Osteoblast (primary cell): ENCODE measurements around the gene SERPINB5. TPM values are rescaled to one million over a fixed set of nuclear protein-coding genes. Genes with fewer than 3 reads are reported as not detected.
"Not testable (repeated sequence)": the region's sequence is repeated elsewhere in the genome, so short reads cannot be mapped to it uniquely, and the experiment has no call there.

ENCODE experiments used
- DNase-seq: peaks from one replicate; pipeline ENCODE4 v3.0.0; 2011; ENCODE audit warnings: low spot score, mixed read lengths; ENCODE audit not compliant: insufficient read length; ENCODE audit errors: missing footprints
- H2AFZ ChIP-seq: 2 replicates; pipeline ENCODE4 v1.6.0; 2011; ENCODE audit warnings: mild to moderate bottlenecking, low read length
- H3K27ac ChIP-seq: 2 replicates; pipeline ENCODE4 v1.5.1; 2011; ENCODE audit warnings: mild to moderate bottlenecking, low read depth, low read length, moderate library complexity
- H3K27me3 ChIP-seq: 2 replicates; pipeline ENCODE4 v1.6.0; 2012; ENCODE audit warnings: mild to moderate bottlenecking, control low read depth, inconsistent platforms, low read length, moderate library complexity; ENCODE audit not compliant: insufficient read depth
- H3K36me3 ChIP-seq: 2 replicates; pipeline ENCODE4 v1.5.1; 2011; ENCODE audit warnings: mild to moderate bottlenecking, low read length, control low read depth, moderate library complexity; ENCODE audit not compliant: insufficient read depth
- H3K4me1 ChIP-seq: 2 replicates; pipeline ENCODE4 v1.5.1; 2011; ENCODE audit warnings: mild to moderate bottlenecking, low read length, control low read depth, moderate library complexity; ENCODE audit not compliant: insufficient read depth
- H3K4me2 ChIP-seq: 2 replicates; pipeline ENCODE4 v1.6.0; 2011; ENCODE audit warnings: mild to moderate bottlenecking, low read length; ENCODE audit not compliant: insufficient read depth
- H3K4me3 ChIP-seq: fragments of 200-600 bp; sonication (generic); 3 replicates; pipeline ENCODE4 v1.5.1; 2012; ENCODE audit warnings: mild to moderate bottlenecking, low read length, inconsistent platforms; ENCODE audit not compliant: insufficient read depth
- H3K79me2 ChIP-seq: 2 replicates; pipeline ENCODE4 v1.6.0; 2012; ENCODE audit warnings: mild to moderate bottlenecking, low read length, control low read depth, inconsistent platforms; ENCODE audit not compliant: insufficient read depth
- H3K9me3 ChIP-seq: 2 replicates; pipeline ENCODE4 v1.5.1; 2011; ENCODE audit warnings: low read depth, low read length, control low read depth
- H4K20me1 ChIP-seq: 2 replicates; pipeline ENCODE4 v1.6.0; 2012; ENCODE audit warnings: mild to moderate bottlenecking, low read length, control low read depth; ENCODE audit not compliant: insufficient read depth
- CTCF ChIP-seq: IDR thresholded peaks from 2 replicates; pipeline ENCODE4 v1.5.1; 2011; ENCODE audit warnings: mild to moderate bottlenecking, low read depth, low read length, moderate library complexity; ENCODE audit errors: extremely low read depth
- total RNA-seq: library from RNA; depleted of rRNA; stranded (reverse); fragments of >200 nt; gene quantifications from 2 replicates; pipeline ENCODE4 v1.2.3, GENCODE V29; 2012

The SERPINB5 gene
- total RNA-seq, 1 donor, result not detected

GRCh38 chr18:63446266-63446665, 30.5 kb upstream of the SERPINB5 start:
- no peaks in the 10 kb centered on the region for H3K27me3 ChIP-seq

GRCh38 chr18:63447066-63447465, 29.7 kb upstream of the SERPINB5 start:
- TF ChIP-seq CTCF, result no peak
- Histone ChIP-seq H3K27ac (no peak overlapping the region), H3K4me3 (no peak overlapping the region), H3K4me2 (no peak overlapping the region), H3K9me3 (no peaks in the 10 kb centered on the region), H3K27me3 (no peaks in the 10 kb centered on the region), H3K4me1 (no peaks in the 10 kb centered on the region), H2AFZ (no peak overlapping the region), H3K36me3 (no peaks in the 10 kb centered on the region), H4K20me1 (no peaks in the 10 kb centered on the region), H3K79me2 (no peaks in the 10 kb centered on the region)
- no peak for DNase-seq

More at GRCh38 chr18:63446266-63446665, 30.5 kb upstream of the SERPINB5 start:
- no peaks in the 10 kb centered on the region for H4K20me1 ChIP-seq
- H3K36me3 ChIP-seq, result no peaks in the 10 kb centered on the region
- no peaks in the 10 kb centered on the region for H3K4me1 ChIP-seq
- no peak overlapping the region for H3K27ac ChIP-seq
- no peak overlapping the region for H3K4me2 ChIP-seq
- no peak overlapping the region for H2AFZ ChIP-seq
- DNase-seq, result no peak
- TF ChIP-seq CTCF, result no peak
- no peak overlapping the region for H3K4me3 ChIP-seq
- H3K9me3 ChIP-seq, result no peaks in the 10 kb centered on the region
- no peaks in the 10 kb centered on the region for H3K79me2 ChIP-seq

GRCh38 chr18:63449426-63449825, 27.3 kb upstream of the SERPINB5 start:
- Histone ChIP-seq H2AFZ (no peak overlapping the region), H3K9me3 (no peaks in the 10 kb centered on the region), H3K4me2 (no peak overlapping the region), H3K79me2 (no peaks in the 10 kb centered on the region), H3K27ac (no peak overlapping the region), H4K20me1 (no peaks in the 10 kb centered on the region), H3K27me3 (no peaks in the 10 kb centered on the region), H3K4me1 (no peaks in the 10 kb centered on the region), H3K36me3 (no peaks in the 10 kb centered on the region), H3K4me3 (no peak overlapping the region)
- no peak for DNase-seq
- no peak for TF ChIP-seq CTCF

GRCh38 chr18:63451799-63452660, 24.7 kb upstream of the SERPINB5 start:
- no peak overlapping the region for H3K4me3 ChIP-seq
- H3K79me2 ChIP-seq, result no peaks in the 10 kb centered on the region
- H3K36me3 ChIP-seq, result no peaks in the 10 kb centered on the region
- no peak for TF ChIP-seq CTCF
- DNase-seq, result no peak
- no peak overlapping the region for H3K27ac ChIP-seq
- H3K4me2 ChIP-seq, result no peak overlapping the region
- H3K9me3 ChIP-seq, result no peaks in the 10 kb centered on the region
- H3K27me3 ChIP-seq, result no peaks in the 10 kb centered on the region
- no peak overlapping the region for H2AFZ ChIP-seq
- H4K20me1 ChIP-seq, result no peaks in the 10 kb centered on the region
- H3K4me1 ChIP-seq, result no peaks in the 10 kb centered on the region

- not testable (repeated sequence) for H3K79me2 ChIP-seq, H3K4me1 ChIP-seq, H3K27me3 ChIP-seq, H3K36me3 ChIP-seq, H4K20me1 ChIP-seq, H3K4me2 ChIP-seq, DNase-seq, H3K4me3 ChIP-seq, H3K9me3 ChIP-seq, H3K27ac ChIP-seq
- H2AFZ ChIP-seq, result peak overlapping the region; percentile 2
Measured at GRCh38 chr18:63452751-63453150, 24.0 kb upstream of the SERPINB5 start.
